ENCODE measurements around the gene ZNF384.
A peak's percentile ranks its signal among the peaks of the same experiment; 100 is the strongest.

ZNF384 gene

DNA sequence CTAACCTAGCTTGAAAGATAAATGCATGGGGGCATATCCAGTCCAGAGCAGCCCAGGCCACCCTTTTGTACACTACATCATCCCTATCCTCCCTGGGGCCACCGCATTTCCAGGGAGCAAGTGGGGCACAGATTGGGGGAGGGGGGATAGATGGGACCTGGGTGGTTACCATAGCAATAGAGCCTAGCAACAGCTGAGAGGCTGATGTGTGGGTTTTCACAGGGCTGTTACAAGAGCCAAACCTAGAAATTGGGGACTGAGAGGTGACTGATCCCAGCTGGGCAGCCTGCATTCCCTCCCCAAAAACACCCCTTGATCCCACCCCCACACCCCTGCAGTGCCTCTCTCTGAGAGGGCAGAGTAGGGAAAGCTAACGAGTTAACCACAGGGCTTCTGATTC, 3.7 kb upstream of the ZNF384 start:
- Histone ChIP-seq H3K27me3 (ENCODE audit: control insufficient read depth in 1 of 2, insufficient read depth in 1 of 2, low read length in 2 of 2) (peaks cover 0 to 9% of the 10 kb centered on the region in 2 experiments), H3K9ac (ENCODE audit: low read length) (no peak overlapping the region), H3K27ac (ENCODE audit: low read length, poor library complexity, severe bottlenecking) (no peak overlapping the region), H4K91ac (ENCODE audit: low read length) (no peak overlapping the region), H2BK120ac (ENCODE audit: low read depth, low read length) (no peak overlapping the region), H3K18ac (ENCODE audit: low read depth in 1 of 2, low read length in 2 of 2) (no peak overlapping the region), H2BK12ac (ENCODE audit: low read length in 2 of 2) (no peak overlapping the region), H3K4ac (ENCODE audit: low read depth in 1 of 2, low read length in 2 of 2) (no peak overlapping the region), H3K4me2 (ENCODE audit: low read length, poor library complexity, severe bottlenecking) (no peak overlapping the region), H3K79me1 (replicated peaks; ENCODE audit: low read length, poor library complexity, severe bottlenecking) (peaks cover 12% of the 10 kb centered on the region), H3K9me3 (ENCODE audit: control insufficient read depth, low read length) (no peaks in the 10 kb centered on the region), H3K4me3 (ENCODE audit: insufficient read depth in 1 of 2, low read depth in 1 of 2, low read length in 2 of 2) (no peak overlapping the region), H2AFZ (ENCODE audit: low read depth, low read length) (no peak overlapping the region), H2AK5ac (ENCODE audit: low read length, severe bottlenecking) (no peak overlapping the region), H2BK15ac (ENCODE audit: low read depth, poor library complexity, severe bottlenecking) (no peak overlapping the region), H3K4me1 (ENCODE audit: control insufficient read depth, insufficient read depth, low read depth, low read length) (peaks cover 9% of the 10 kb centered on the region), H4K8ac (ENCODE audit: low read length) (no peak overlapping the region), H2BK5ac (ENCODE audit: low read depth, low read length, poor library complexity, severe bottlenecking) (no peak overlapping the region), H3K14ac (ENCODE audit: low read length in 2 of 2) (no peak overlapping the region), H3K23ac (ENCODE audit: low read length in 2 of 2) (no peak overlapping the region), H3K36me3 (ENCODE audit: control insufficient read depth in 1 of 2, insufficient read depth in 2 of 2, low read depth in 1 of 2, low read length in 2 of 2) (peaks cover 6 to 37% of the 10 kb centered on the region in 2 experiments)
- no CpG with 5 or more reads among the region's 2 CpGs for WGBS
- no peak for DNase-seq

GRCh38 chr12:6691473-6691872, 2.3 kb upstream of the ZNF384 start:
- no peak overlapping the region for H2AK5ac ChIP-seq (ENCODE audit: low read length, severe bottlenecking)

DNA sequence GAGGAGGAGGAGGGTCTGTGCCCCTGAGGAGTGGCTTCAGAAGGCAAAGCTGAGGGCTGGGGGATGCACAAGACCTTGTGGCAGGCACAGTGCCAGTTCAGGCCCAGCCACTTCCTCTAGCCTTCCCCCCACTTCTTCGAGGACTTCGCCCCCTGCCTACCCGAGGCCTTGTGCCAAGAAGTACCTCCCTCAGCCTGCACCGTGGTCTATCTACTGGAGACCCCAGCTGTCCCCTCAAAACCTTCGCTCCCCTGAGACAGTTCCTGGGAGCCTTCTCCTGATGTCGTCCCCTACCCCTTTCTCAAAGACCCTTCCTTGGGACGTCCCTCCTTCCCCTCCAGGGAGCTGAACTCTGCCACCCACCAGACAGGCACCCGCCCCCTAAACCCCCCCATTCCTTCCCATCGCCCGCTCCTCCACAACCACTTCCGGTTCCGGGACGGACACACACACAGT, 604 bp downstream of the ZNF384 start:
- H3K27ac ChIP-seq (ENCODE audit: low read length, poor library complexity, severe bottlenecking) = peak overlapping the region; percentile 84
- H3K18ac ChIP-seq (ENCODE audit: low read depth in 1 of 2, low read length in 2 of 2) = peak overlapping the region; percentile 6 to 93
- H2BK5ac ChIP-seq (ENCODE audit: low read depth, low read length, poor library complexity, severe bottlenecking) = no peak overlapping the region
- H3K79me1 ChIP-seq (replicated peaks; ENCODE audit: low read length, poor library complexity, severe bottlenecking) = peaks cover 11% of the 10 kb centered on the region
- H2BK15ac ChIP-seq (ENCODE audit: low read depth, poor library complexity, severe bottlenecking) = no peak overlapping the region
- peaks cover 7% of the 10 kb centered on the region for H3K4me1 ChIP-seq (ENCODE audit: control insufficient read depth, insufficient read depth, low read depth, low read length)
- peak overlapping the region; percentile 87 to 96 for H3K4me3 ChIP-seq (ENCODE audit: insufficient read depth in 1 of 2, low read depth in 1 of 2, low read length in 2 of 2)
- no peaks in the 10 kb centered on the region for H3K9me3 ChIP-seq (ENCODE audit: control insufficient read depth, low read length)
- H4K91ac ChIP-seq (ENCODE audit: low read length) = peak overlapping the region; percentile 79
- peak overlapping the region in 1 of 2 experiments; percentile 29 for H3K14ac ChIP-seq (ENCODE audit: low read length in 2 of 2)
- peak overlapping the region; percentile 46 for H3K4me2 ChIP-seq (ENCODE audit: low read length, poor library complexity, severe bottlenecking)
- peak overlapping the region in 1 of 2 experiments; percentile 56 for H3K23ac ChIP-seq (ENCODE audit: low read length in 2 of 2)
- H3K4ac ChIP-seq (ENCODE audit: low read depth in 1 of 2, low read length in 2 of 2) = peak overlapping the region in 1 of 2 experiments; percentile 83
- WGBS = 3% methylated on average over 7 of the region's 13 CpGs
- peaks cover 11 to 14% of the 10 kb centered on the region in 2 experiments for H3K36me3 ChIP-seq (ENCODE audit: control insufficient read depth in 1 of 2, insufficient read depth in 2 of 2, low read depth in 1 of 2, low read length in 2 of 2)
- H2AK5ac ChIP-seq (ENCODE audit: low read length, severe bottlenecking) = peak overlapping the region; percentile 5
- H2AFZ ChIP-seq (ENCODE audit: low read depth, low read length) = no peak overlapping the region
- H3K9ac ChIP-seq (ENCODE audit: low read length) = peak overlapping the region; percentile 94
- peak overlapping the region; percentile 74 for H4K8ac ChIP-seq (ENCODE audit: low read length)
- H2BK12ac ChIP-seq (ENCODE audit: low read length in 2 of 2) = peak overlapping the region in 1 of 2 experiments; percentile 79
- no peaks in the 10 kb centered on the region for H3K27me3 ChIP-seq (ENCODE audit: control insufficient read depth in 1 of 2, insufficient read depth in 1 of 2, low read length in 2 of 2)
- no peak overlapping the region for H2BK120ac ChIP-seq (ENCODE audit: low read depth, low read length)
- no peak for DNase-seq

More at GRCh38 chr12:6691473-6691872, 2.3 kb upstream of the ZNF384 start:
- Histone ChIP-seq H2AFZ (ENCODE audit: low read depth, low read length) (no peak overlapping the region), H3K14ac (ENCODE audit: low read length in 2 of 2) (no peak overlapping the region), H3K79me1 (replicated peaks; ENCODE audit: low read length, poor library complexity, severe bottlenecking) (peaks cover 12% of the 10 kb centered on the region), H3K4me2 (ENCODE audit: low read length, poor library complexity, severe bottlenecking) (no peak overlapping the region), H3K27ac (ENCODE audit: low read length, poor library complexity, severe bottlenecking) (no peak overlapping the region), H3K27me3 (ENCODE audit: control insufficient read depth in 1 of 2, insufficient read depth in 1 of 2, low read length in 2 of 2) (peaks cover 0 to 7% of the 10 kb centered on the region in 2 experiments), H3K4me3 (ENCODE audit: insufficient read depth in 1 of 2, low read depth in 1 of 2, low read length in 2 of 2) (no peak overlapping the region), H4K8ac (ENCODE audit: low read length) (no peak overlapping the region), H3K23ac (ENCODE audit: low read length in 2 of 2) (no peak overlapping the region), H2BK15ac (ENCODE audit: low read depth, poor library complexity, severe bottlenecking) (no peak overlapping the region), H3K9me3 (ENCODE audit: control insufficient read depth, low read length) (no peaks in the 10 kb centered on the region), H4K91ac (ENCODE audit: low read length) (no peak overlapping the region), H2BK120ac (ENCODE audit: low read depth, low read length) (no peak overlapping the region), H3K4ac (ENCODE audit: low read depth in 1 of 2, low read length in 2 of 2) (no peak overlapping the region), H3K36me3 (ENCODE audit: control insufficient read depth in 1 of 2, insufficient read depth in 2 of 2, low read depth in 1 of 2, low read length in 2 of 2) (peaks cover 6 to 27% of the 10 kb centered on the region in 2 experiments), H2BK12ac (ENCODE audit: low read length in 2 of 2) (no peak overlapping the region), H3K9ac (ENCODE audit: low read length) (no peak overlapping the region), H3K4me1 (ENCODE audit: control insufficient read depth, insufficient read depth, low read depth, low read length) (peaks cover 7% of the 10 kb centered on the region), H2BK5ac (ENCODE audit: low read depth, low read length, poor library complexity, severe bottlenecking) (no peak overlapping the region), H3K18ac (ENCODE audit: low read depth in 1 of 2, low read length in 2 of 2) (no peak overlapping the region)
- peak; percentile 58 for DNase-seq
- 73% methylated on average over 3 of the region's 4 CpGs for WGBS

- Histone ChIP-seq H2BK120ac (ENCODE audit: low read depth, low read length) (no peak overlapping the region), H3K9ac (ENCODE audit: low read length) (peak overlapping the region; percentile 24), H3K14ac (ENCODE audit: low read length in 2 of 2) (no peak overlapping the region), H4K8ac (ENCODE audit: low read length) (no peak overlapping the region), H3K27ac (ENCODE audit: low read length, poor library complexity, severe bottlenecking) (no peak overlapping the region), H2BK5ac (ENCODE audit: low read depth, low read length, poor library complexity, severe bottlenecking) (no peak overlapping the region), H3K4me2 (ENCODE audit: low read length, poor library complexity, severe bottlenecking) (no peak overlapping the region), H3K9me3 (ENCODE audit: control insufficient read depth, low read length) (no peaks in the 10 kb centered on the region), H2AK5ac (ENCODE audit: low read length, severe bottlenecking) (no peak overlapping the region), H3K4ac (ENCODE audit: low read depth in 1 of 2, low read length in 2 of 2) (no peak overlapping the region), H3K4me3 (ENCODE audit: insufficient read depth in 1 of 2, low read depth in 1 of 2, low read length in 2 of 2) (no peak overlapping the region), H3K27me3 (ENCODE audit: control insufficient read depth in 1 of 2, insufficient read depth in 1 of 2, low read length in 2 of 2) (no peaks in the 10 kb centered on the region), H4K91ac (ENCODE audit: low read length) (no peak overlapping the region), H3K79me1 (replicated peaks; ENCODE audit: low read length, poor library complexity, severe bottlenecking) (peaks cover 6% of the 10 kb centered on the region), H2BK15ac (ENCODE audit: low read depth, poor library complexity, severe bottlenecking) (no peak overlapping the region), H3K36me3 (ENCODE audit: control insufficient read depth in 1 of 2, insufficient read depth in 2 of 2, low read depth in 1 of 2, low read length in 2 of 2) (peaks cover 12 to 25% of the 10 kb centered on the region in 2 experiments), H2AFZ (ENCODE audit: low read depth, low read length) (no peak overlapping the region), H3K23ac (ENCODE audit: low read length in 2 of 2) (no peak overlapping the region), H3K18ac (ENCODE audit: low read depth in 1 of 2, low read length in 2 of 2) (no peak overlapping the region), H2BK12ac (ENCODE audit: low read length in 2 of 2) (no peak overlapping the region), H3K4me1 (ENCODE audit: control insufficient read depth, insufficient read depth, low read depth, low read length) (peaks cover 7% of the 10 kb centered on the region)
- DNase-seq = no peak
- 93% methylated on average over 3 of the region's 3 CpGs for WGBS
Observed at GRCh38 chr12:6685814-6686213, 3.4 kb downstream of the ZNF384 start.

All from mesenchymal stem cell (in vitro differentiated cells and primary cell).